Thyroid gland (tissue), 4 donors: ENCODE measurements around the gene FASN.

ENCODE experiments used
- POLR2A ChIP-seq, 2 donors: fragments of 450-650 bp; IDR thresholded peaks; one replicate each; pipeline ENCODE4 v1.6.1; 2017; ENCODE audit warnings: antibody characterized with exemption in 2 of 2, mild to moderate bottlenecking in 2 of 2, moderate library complexity in 1 of 2
- TF ChIP-seq, protein P1 (sequence below), 6 experiments: fragments of 200-600 bp in 3 of 6; fragments of 450-650 bp in 3 of 6; sonication (generic) in 3 of 6; IDR thresholded peaks; one replicate each; pipeline ENCODE4 v1.5.1; 2016 to 2019; ENCODE audit warnings: antibody characterized with exemption in 6 of 6, mild to moderate bottlenecking in 2 of 6, inconsistent platforms in 1 of 6, moderate library complexity in 1 of 6

DNA sequence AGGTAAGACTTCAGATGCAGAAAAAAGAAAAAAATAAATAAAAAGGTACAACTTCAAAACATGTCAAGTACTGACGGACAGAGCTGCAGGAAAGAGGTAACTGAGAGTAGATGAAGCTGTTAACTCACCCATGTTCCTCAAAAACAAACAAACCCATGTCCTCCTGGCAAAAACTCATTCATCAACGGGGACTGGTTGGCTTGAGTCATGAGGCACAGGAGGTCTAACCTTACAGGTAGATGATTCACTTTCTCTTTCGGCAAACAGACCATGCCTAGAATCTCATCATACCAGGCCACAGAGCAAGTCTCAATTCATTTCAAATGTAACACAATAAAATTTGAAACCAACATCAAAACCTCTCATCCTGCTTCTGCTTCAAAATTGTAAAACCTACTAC lies 12.3 kb upstream of the FASN start:
- TF ChIP-seq, protein P1, sequence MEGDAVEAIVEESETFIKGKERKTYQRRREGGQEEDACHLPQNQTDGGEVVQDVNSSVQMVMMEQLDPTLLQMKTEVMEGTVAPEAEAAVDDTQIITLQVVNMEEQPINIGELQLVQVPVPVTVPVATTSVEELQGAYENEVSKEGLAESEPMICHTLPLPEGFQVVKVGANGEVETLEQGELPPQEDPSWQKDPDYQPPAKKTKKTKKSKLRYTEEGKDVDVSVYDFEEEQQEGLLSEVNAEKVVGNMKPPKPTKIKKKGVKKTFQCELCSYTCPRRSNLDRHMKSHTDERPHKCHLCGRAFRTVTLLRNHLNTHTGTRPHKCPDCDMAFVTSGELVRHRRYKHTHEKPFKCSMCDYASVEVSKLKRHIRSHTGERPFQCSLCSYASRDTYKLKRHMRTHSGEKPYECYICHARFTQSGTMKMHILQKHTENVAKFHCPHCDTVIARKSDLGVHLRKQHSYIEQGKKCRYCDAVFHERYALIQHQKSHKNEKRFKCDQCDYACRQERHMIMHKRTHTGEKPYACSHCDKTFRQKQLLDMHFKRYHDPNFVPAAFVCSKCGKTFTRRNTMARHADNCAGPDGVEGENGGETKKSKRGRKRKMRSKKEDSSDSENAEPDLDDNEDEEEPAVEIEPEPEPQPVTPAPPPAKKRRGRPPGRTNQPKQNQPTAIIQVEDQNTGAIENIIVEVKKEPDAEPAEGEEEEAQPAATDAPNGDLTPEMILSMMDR (IDR thresholded peaks at IDR 0.05), result no peak
- TF ChIP-seq POLR2A (IDR thresholded peaks at IDR 0.05), result peak in 1 of 2 donors; percentile 38
